ENCODE measurements around the gene SPEN.

The SPEN gene

GRCh38 chr1:15858672-15859372 lies 11.3 kb downstream of the SPEN start:
- H3K36me3 Mint-ChIP-seq (ENCODE audit: low read depth): peaks cover 14% of the 10 kb centered on the region
- no peaks in the 10 kb centered on the region for H3K27me3 Mint-ChIP-seq
- H3K4me1 Mint-ChIP-seq (ENCODE audit: low read depth): peaks cover 33% of the 10 kb centered on the region
- H3K9me3 Mint-ChIP-seq: no peaks in the 10 kb centered on the region
- no peak overlapping the region for H3K27ac Mint-ChIP-seq
- H3K4me3 Mint-ChIP-seq: no peak overlapping the region

DNA sequence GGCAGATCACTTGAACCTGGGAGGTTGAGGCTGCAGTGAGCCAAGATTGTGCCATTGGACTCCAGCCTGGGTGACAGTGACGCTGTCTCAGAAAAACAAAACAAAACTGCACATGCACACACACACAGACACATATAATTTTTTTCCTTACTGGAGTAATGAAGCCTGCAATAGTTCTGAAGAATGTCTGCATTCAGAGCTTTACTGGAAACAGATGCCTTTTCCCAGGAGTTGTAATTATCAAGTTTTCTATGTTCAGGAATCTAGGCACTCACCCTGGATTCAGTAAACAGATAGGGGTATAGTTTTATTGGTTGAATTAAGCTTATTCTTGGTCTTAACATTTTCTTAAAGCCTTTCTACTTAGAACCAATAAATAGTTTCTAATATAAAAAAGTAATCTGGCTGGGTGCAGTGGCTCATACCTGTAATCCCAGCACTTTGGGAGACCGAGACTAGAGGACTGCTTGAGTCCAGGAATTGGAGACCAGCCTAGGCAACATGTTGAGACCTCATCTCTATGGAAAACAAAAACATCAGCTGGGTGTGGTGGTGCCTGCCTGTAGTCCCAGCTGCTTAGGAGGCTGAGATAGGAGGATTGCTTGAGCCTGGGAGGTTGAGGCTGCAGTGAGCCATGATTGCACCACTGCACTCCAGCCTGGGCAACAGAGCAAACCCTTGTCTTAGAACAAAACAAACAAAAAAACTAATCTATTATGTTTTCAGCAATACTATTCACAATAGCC lies 15.8 kb downstream of the SPEN start:
- peaks cover 30% of the 10 kb centered on the region for H3K4me1 Mint-ChIP-seq (ENCODE audit: low read depth)
- no peak overlapping the region for H3K4me3 Mint-ChIP-seq
- peaks cover 5% of the 10 kb centered on the region for H3K36me3 Mint-ChIP-seq (ENCODE audit: low read depth)
- H3K9me3 Mint-ChIP-seq: no peaks in the 10 kb centered on the region
- H3K27me3 Mint-ChIP-seq: no peaks in the 10 kb centered on the region
- H3K27ac Mint-ChIP-seq: no peak overlapping the region

GRCh38 chr1:15866721-15867201 lies 19.3 kb downstream of the SPEN start:
- Mint-ChIP-seq H3K4me1 (ENCODE audit: low read depth) (peaks cover 46% of the 10 kb centered on the region), H3K36me3 (ENCODE audit: low read depth) (peaks cover 6% of the 10 kb centered on the region), H3K9me3 (no peaks in the 10 kb centered on the region), H3K27ac (no peak overlapping the region), H3K27me3 (no peaks in the 10 kb centered on the region), H3K4me3 (no peak overlapping the region)

DNA sequence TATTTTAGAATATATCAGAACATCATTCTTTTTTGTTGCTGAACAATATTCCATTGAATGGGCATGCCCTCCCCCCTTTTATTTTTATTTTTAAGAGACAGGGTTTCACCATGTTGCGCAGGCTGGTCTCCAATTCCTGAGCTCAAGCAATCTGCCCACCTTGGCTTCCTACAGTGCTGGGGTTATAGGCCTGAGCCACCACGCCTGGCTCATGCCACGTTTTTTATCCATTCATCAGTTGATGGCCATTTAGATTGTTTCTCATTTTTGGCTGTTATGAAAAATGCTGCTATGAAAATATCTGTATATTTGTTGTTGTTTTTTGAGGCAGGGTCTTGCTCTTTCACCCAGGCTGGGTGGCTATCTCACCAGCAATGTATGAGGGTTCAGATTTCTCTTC lies 19.8 kb downstream of the SPEN start:
- H3K27me3 Mint-ChIP-seq: no peaks in the 10 kb centered on the region
- H3K4me3 Mint-ChIP-seq: no peak overlapping the region
- no peaks in the 10 kb centered on the region for H3K9me3 Mint-ChIP-seq
- H3K4me1 Mint-ChIP-seq (ENCODE audit: low read depth): peaks cover 46% of the 10 kb centered on the region
- peaks cover 6% of the 10 kb centered on the region for H3K36me3 Mint-ChIP-seq (ENCODE audit: low read depth)
- H3K27ac Mint-ChIP-seq: peak overlapping the region; percentile 8

- Mint-ChIP-seq H3K4me3 (no peak overlapping the region), H3K4me1 (ENCODE audit: low read depth) (peaks cover 56% of the 10 kb centered on the region), H3K27me3 (no peaks in the 10 kb centered on the region), H3K9me3 (no peaks in the 10 kb centered on the region), H3K27ac (no peak overlapping the region), H3K36me3 (ENCODE audit: low read depth) (peaks cover 24% of the 10 kb centered on the region)
These were observed 21.9 kb downstream of the SPEN start for GRCh38 chr1:15869413-15869812.

DNA sequence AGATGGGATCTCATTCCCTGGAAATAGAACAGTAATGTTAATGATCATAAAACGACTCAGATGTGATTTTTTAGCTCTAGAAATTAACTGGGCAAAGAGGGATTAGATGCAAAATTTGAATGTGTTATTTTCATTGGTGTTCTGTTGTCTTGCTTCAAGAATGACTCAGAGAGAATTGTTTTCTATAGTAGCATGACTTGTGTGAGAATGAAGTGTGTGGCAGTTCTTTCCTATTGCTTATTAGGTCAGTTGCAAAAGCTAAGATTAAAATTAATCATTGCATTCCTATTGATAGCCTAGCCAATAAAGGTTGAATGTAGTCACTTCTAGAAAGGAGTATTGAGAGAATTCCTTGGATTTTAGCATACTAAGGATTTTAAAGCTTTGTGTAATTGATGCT lies 22.9 kb downstream of the SPEN start:
- Mint-ChIP-seq H3K27me3 (no peaks in the 10 kb centered on the region), H3K4me1 (ENCODE audit: low read depth) (peaks cover 60% of the 10 kb centered on the region), H3K4me3 (no peak overlapping the region), H3K36me3 (ENCODE audit: low read depth) (peaks cover 29% of the 10 kb centered on the region), H3K9me3 (no peaks in the 10 kb centered on the region), H3K27ac (no peak overlapping the region)

DNA sequence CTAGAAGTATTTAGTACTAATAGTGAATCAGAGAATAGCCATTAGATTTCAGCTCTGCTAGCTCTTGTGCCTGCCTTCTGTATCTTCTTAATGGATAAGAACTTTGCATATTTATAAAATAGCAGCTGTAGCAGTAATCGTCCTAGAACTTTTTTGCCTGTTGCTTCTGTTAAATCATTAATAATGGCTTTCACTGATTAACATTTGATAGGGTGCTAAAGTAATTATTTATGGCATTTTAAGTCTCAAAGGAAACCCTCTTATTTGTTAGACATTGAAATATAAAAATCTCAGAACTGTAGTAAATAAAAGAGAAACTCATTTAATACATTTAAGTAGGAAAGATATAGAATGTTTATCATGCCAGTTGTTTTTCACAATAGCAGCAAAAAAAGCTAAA lies 27.0 kb downstream of the SPEN start:
- Mint-ChIP-seq H3K9me3 (no peaks in the 10 kb centered on the region), H3K27ac (peak overlapping the region; percentile 5), H3K4me1 (ENCODE audit: low read depth) (peaks cover 50% of the 10 kb centered on the region), H3K27me3 (no peaks in the 10 kb centered on the region), H3K4me3 (no peak overlapping the region), H3K36me3 (ENCODE audit: low read depth) (peaks cover 46% of the 10 kb centered on the region)

DNA sequence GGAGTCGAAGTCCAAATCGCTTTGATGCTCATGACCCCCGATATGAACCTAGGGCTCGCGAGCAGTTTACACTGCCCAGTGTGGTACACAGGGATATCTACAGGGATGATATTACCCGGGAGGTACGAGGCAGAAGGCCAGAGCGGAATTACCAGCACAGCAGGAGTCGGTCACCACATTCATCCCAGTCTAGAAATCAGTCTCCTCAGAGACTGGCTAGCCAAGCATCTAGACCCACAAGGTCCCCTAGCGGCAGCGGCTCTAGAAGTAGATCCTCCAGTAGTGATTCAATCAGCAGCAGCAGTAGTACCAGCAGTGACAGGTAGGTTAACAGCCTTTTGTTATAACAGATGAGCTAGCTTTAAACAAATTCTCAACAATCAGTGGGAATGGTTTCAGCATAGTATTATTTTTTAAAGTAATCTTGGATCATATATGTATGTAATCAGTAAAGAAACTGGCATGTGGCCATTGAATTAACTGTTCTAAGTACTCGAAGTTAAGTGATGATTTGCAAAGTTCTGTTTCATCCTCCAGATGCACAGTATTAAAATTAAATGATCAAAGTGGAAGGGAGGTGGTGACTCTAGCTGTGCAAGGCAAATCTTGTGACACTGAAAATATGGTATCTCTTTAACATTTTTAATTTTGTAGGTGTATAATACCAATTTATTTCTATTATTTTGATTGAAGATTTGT lies 29.0 kb downstream of the SPEN start:
- Mint-ChIP-seq H3K4me1 (ENCODE audit: low read depth) (peaks cover 51% of the 10 kb centered on the region), H3K4me3 (no peak overlapping the region), H3K27ac (no peak overlapping the region), H3K27me3 (no peaks in the 10 kb centered on the region), H3K36me3 (ENCODE audit: low read depth) (peaks cover 57% of the 10 kb centered on the region), H3K9me3 (no peaks in the 10 kb centered on the region)

DNA sequence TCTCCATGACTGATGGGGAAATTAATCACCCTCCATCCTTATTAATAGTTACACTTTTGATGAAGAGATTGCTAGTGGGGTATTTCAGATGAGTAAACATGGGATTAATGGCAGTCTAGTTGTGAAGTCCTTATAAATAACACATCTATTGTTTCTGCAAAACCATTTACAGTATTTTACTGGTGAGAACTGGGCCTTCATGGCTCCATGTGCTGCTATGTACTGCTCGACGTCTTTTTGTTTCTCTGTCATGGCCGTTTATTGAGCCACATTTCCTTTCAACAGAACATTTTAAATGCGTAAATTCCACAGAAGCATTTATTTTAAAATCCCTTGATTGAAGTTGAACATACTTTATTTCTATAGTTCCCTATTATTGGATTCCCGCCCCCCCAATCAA lies 34.5 kb downstream of the SPEN start:
- H3K9me3 Mint-ChIP-seq: no peaks in the 10 kb centered on the region
- H3K36me3 Mint-ChIP-seq (ENCODE audit: low read depth): peaks cover 50% of the 10 kb centered on the region
- no peak overlapping the region for H3K4me3 Mint-ChIP-seq
- no peak overlapping the region for H3K27ac Mint-ChIP-seq
- H3K4me1 Mint-ChIP-seq (ENCODE audit: low read depth): peaks cover 69% of the 10 kb centered on the region
- no peaks in the 10 kb centered on the region for H3K27me3 Mint-ChIP-seq

- H3K4me3 Mint-ChIP-seq: no peak overlapping the region
These were observed 35.2 kb downstream of the SPEN start for GRCh38 chr1:15882665-15883064.

GRCh38 chr1:15883326-15883725 lies 35.8 kb downstream of the SPEN start:
- Mint-ChIP-seq H3K9me3 (no peaks in the 10 kb centered on the region), H3K4me3 (no peak overlapping the region), H3K4me1 (ENCODE audit: low read depth) (peaks cover 73% of the 10 kb centered on the region), H3K27me3 (no peaks in the 10 kb centered on the region), H3K36me3 (ENCODE audit: low read depth) (peaks cover 46% of the 10 kb centered on the region), H3K27ac (peak overlapping the region; percentile 36)

More at GRCh38 chr1:15882665-15883064, 35.2 kb downstream of the SPEN start:
- H3K9me3 Mint-ChIP-seq: no peaks in the 10 kb centered on the region
- H3K4me1 Mint-ChIP-seq (ENCODE audit: low read depth): peaks cover 73% of the 10 kb centered on the region
- H3K36me3 Mint-ChIP-seq (ENCODE audit: low read depth): peaks cover 50% of the 10 kb centered on the region
- H3K27me3 Mint-ChIP-seq: no peaks in the 10 kb centered on the region
- no peak overlapping the region for H3K27ac Mint-ChIP-seq

DNA sequence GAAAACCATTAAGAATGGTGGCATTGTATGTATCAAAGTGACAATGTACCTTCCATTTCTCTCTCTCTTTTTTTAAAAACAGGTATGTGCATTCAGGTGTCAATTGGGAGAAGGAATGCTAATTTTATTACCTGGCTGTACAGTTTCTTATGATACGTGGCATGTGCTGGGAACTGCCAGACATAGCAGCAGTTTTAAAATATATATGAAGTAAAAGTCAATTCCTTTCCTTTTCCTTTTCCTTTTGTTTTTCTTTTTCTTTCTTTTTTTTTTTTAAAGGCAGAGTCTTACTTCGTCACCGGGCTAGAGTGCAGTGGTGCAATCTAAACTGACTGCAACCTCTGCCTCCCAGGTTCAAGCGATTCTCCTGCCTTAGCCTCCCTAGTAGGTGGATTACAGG lies 37.0 kb downstream of the SPEN start:
- Mint-ChIP-seq H3K4me1 (ENCODE audit: low read depth) (peaks cover 71% of the 10 kb centered on the region), H3K27me3 (no peaks in the 10 kb centered on the region), H3K4me3 (no peak overlapping the region), H3K27ac (no peak overlapping the region), H3K36me3 (ENCODE audit: low read depth) (peaks cover 40% of the 10 kb centered on the region), H3K9me3 (no peaks in the 10 kb centered on the region)

DNA sequence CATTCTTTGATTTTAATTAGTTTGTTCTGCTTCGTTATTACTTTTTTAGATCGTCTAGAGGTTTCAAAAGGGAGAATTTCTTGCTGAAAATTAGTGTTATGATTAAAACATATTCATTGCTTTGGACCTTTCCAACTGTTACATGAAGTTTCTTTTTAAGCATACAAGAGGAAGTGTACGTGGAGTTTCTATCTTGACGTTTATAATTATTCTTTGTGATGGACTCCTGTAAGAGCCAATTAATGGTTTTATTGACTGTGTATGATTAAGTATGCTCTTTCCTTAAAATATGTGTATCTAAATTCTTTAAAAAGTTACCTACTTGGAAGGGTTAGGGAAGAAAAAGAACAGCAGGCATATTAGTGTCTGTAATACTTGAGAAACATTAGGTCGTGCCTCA lies 37.8 kb downstream of the SPEN start:
- Mint-ChIP-seq H3K27ac (peak overlapping the region; percentile 1), H3K36me3 (ENCODE audit: low read depth) (peaks cover 43% of the 10 kb centered on the region), H3K4me3 (peak overlapping the region; percentile 24), H3K27me3 (no peaks in the 10 kb centered on the region), H3K9me3 (no peaks in the 10 kb centered on the region), H3K4me1 (ENCODE audit: low read depth) (peaks cover 73% of the 10 kb centered on the region)

DNA sequence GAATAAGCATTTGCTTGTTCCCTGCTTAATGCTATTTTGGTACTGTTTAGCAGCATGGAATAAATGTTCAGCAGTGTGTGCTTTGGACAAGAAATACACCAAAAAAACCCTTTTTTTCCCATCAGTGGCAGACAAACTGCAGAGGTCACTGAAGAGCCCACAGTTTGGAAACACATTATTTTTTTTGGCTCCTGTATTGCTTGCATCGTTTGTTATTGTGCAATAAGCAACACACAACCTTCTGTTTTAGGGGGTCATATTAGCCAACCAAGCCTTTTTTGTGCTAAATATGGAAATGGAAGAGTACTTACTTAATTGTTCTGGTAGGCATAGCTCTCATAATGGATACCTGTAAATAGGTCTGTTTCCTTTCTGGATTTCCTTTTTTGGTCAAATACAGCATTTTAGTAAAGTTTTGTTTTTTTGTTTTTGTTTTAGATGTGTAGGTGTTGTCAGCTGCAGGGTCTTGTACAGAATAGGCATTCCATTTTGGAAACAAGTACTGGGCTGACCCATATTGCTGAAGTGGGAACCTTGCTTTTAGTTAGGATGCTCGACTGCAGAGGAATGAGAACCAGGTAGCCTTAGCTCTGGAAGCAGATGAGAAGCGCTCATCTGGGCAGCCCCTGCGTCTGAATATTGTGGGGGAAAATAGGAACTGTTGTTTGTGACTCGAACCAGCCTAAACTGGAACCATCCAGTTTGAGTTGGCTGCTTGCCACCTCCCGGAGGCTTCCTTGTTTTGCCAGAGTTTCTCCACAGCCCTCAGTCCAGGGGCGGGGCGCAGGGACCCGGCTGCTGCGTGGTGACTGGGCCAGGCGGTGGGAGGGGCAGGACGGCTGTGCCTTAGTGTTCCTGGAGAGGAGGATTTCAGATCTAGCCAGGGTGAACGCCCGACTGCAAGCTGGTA lies 38.4 kb downstream of the SPEN start:
- peaks cover 42% of the 10 kb centered on the region for H3K36me3 Mint-ChIP-seq (ENCODE audit: low read depth)
- peak overlapping the region; percentile 24 for H3K4me3 Mint-ChIP-seq
- no peaks in the 10 kb centered on the region for H3K27me3 Mint-ChIP-seq
- H3K27ac Mint-ChIP-seq: peak overlapping the region; percentile 1
- H3K9me3 Mint-ChIP-seq: no peaks in the 10 kb centered on the region
- peaks cover 72% of the 10 kb centered on the region for H3K4me1 Mint-ChIP-seq (ENCODE audit: low read depth)

Data from stimulated activated naive CD8-positive, alpha-beta T cell treated with anti-CD3 and anti-CD28 coated beads, Interleukin-15, Interleukin-2, amounts not matched to agents 100 ng/mL and 50 ng/mL, for 24 hours (primary cell).